ENCODE data around the gene XPR1. TPM values are rescaled to one million over a fixed set of nuclear protein-coding genes. Genes with fewer than 3 reads are reported as not detected.

The XPR1 gene
- total and polyA plus RNA-seq, 7 experiments from 2014 or later = 5.4 to 19.7 (median 15.4) TPM

DNA sequence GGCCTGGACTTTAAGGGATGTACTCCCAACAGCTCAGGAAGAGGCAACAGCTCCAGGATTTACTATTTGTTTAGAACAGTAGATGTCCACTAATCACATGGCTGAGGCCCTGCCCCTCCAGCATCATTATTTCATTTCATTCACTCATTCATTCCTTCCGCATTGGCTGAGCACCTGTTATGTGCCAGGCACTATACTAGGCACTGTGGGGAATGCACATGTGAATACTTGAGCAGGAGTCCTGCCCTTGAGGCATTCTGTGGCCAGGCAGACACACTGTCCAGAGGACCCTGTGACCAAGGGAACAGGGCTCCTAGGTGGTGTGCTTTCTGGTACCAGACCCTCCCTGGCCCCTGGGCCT lies 305.2 kb downstream of the XPR1 start:
- Mint-ChIP-seq H3K27ac (no peak overlapping the region), H3K27me3 (peaks cover 0 to 5% (median 4%) of the 10 kb centered on the region in 5 donors), H3K36me3 (no peaks in the 10 kb centered on the region), H3K9me3 (no peaks in the 10 kb centered on the region), H3K4me3 (no peak overlapping the region), H3K4me1 (peaks cover 0 to 7% (median 2%) of the 10 kb centered on the region in 7 donors)
- Histone ChIP-seq H3K36me3 (ENCODE audit: control insufficient read depth in 2 of 3, insufficient read depth in 3 of 3, low read length in 3 of 3) (no peaks in the 10 kb centered on the region), H3K4me1 (ENCODE audit: control insufficient read depth in 2 of 2, insufficient read depth in 2 of 2, low read length in 2 of 2) (no peaks in the 10 kb centered on the region), H3K4me3 (ENCODE audit: low read length) (no peak overlapping the region), H3K27me3 (ENCODE audit: control insufficient read depth in 2 of 2, insufficient read depth in 2 of 2, low read length in 2 of 2) (no peaks in the 10 kb centered on the region), H3K9me3 (ENCODE audit: control insufficient read depth in 2 of 3, low read length in 3 of 3) (no peaks in the 10 kb centered on the region), H3K27ac (ENCODE audit: low read depth, low read length) (no peak overlapping the region)
- no peak for DNase-seq
- ChIA-PET POLR2A (no interaction called here), CTCF (no interaction called here)
- no peak for ATAC-seq
- intact Hi-C loops (cut with micrococcal nuclease) = no loop called here

DNA sequence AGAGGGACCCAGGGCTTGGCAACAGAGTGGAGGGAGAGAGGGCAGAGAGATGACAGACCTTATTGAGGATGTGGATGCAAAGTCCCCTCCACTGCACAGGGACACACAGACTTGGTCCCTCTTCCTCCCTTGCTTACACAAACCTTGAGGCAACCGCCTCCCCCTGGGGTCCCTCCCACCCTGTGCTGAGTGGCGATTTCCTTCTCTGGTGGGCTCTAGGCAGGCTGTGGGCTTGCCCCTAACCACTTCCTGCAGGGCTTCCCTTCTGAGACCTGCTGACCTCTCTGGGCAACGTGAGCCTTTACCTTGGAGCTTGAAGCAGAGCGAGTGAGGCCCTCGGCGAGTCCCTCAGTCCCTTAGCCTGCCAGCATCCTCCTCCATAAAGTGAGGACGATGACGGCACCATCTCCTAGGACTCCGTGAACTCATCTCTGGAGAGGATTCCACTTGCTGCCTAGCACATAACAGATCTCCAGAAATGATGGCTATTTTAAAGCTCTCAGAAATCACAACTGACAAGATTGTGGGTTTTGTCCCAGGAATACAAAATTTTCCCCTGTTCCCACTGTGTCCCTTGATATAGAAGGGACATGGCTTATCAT lies 305.9 kb downstream of the XPR1 start:
- H3K27ac Mint-ChIP-seq = no peak overlapping the region
- Histone ChIP-seq H3K4me1 (ENCODE audit: control insufficient read depth in 2 of 2, insufficient read depth in 2 of 2, low read length in 2 of 2) (no peaks in the 10 kb centered on the region), H3K9me3 (ENCODE audit: control insufficient read depth in 2 of 3, low read length in 3 of 3) (no peaks in the 10 kb centered on the region), H3K4me3 (ENCODE audit: low read length) (no peak overlapping the region), H3K27me3 (ENCODE audit: control insufficient read depth in 2 of 2, insufficient read depth in 2 of 2, low read length in 2 of 2) (no peaks in the 10 kb centered on the region), H3K27ac (ENCODE audit: low read depth, low read length) (no peak overlapping the region), H3K36me3 (ENCODE audit: control insufficient read depth in 2 of 3, insufficient read depth in 3 of 3, low read length in 3 of 3) (no peaks in the 10 kb centered on the region)
- ATAC-seq = peak; percentile 21
- intact Hi-C loops (cut with micrococcal nuclease) = no loop called here
- H3K36me3 Mint-ChIP-seq = no peaks in the 10 kb centered on the region
- CTCF ChIA-PET = no interaction called here
- peaks cover 0 to 5% (median 4%) of the 10 kb centered on the region in 5 donors for H3K27me3 Mint-ChIP-seq
- no peak overlapping the region for H3K4me3 Mint-ChIP-seq
- no peak for DNase-seq
- POLR2A ChIA-PET = no interaction called here
- H3K4me1 Mint-ChIP-seq = peaks cover 0 to 7% (median 2%) of the 10 kb centered on the region in 7 donors
- H3K9me3 Mint-ChIP-seq = no peaks in the 10 kb centered on the region

DNA sequence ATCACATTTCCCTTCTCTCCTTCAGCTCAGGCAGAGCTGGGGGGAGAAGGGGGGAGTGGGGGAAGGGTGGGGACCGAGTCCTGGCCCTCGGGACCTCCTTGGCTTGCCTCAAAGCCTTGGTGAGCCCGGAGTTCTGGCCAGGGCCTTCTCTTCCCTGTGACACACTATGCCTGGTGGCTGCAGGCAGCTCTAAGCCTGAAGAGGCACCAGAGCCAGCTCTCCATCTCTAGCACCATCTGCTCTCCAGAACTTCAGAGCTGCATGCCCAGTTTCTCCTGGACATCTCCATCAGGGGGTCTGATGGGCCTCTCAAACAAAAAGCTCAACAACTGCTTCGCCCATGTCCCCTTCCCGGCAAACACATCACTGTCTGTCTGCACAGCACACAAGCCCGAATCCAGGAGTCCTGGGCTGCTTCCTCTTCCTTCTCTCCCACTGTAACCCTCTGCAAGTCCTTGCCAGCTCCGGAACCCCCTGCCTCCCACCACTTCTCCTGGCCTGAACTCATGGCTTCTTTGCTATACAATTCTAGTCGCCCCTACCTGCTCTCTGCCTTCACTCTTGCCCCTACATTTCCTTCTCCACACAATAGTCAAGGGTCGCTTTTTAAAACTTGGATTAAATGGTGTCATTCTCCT lies 307.4 kb downstream of the XPR1 start:
- peaks cover 0 to 5% (median 4%) of the 10 kb centered on the region in 5 donors for H3K27me3 Mint-ChIP-seq
- H3K36me3 Mint-ChIP-seq = no peaks in the 10 kb centered on the region

DNA sequence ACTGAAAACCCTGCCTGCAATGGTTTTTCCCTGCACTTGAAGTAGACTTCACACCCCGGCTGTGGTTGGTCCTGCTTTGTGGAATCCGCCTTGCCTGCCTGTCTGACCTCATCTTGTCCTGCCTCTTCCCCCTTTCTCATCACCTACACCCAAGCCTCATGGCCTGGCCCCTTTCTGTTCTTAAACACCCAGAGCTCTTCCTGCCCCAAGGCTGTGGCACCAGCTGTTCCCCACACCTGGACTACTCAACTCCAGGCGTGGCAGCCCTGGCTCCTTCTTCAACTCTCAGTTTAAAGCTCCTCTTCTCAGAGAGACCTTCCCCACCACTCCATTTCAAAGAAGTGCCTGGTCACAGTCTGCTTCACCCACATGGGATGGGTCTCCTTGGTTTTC lies 307.9 kb downstream of the XPR1 start:
- Histone ChIP-seq H3K4me3 (ENCODE audit: low read length) (no peak overlapping the region), H3K4me1 (ENCODE audit: control insufficient read depth in 2 of 2, insufficient read depth in 2 of 2, low read length in 2 of 2) (no peaks in the 10 kb centered on the region), H3K27ac (ENCODE audit: low read depth, low read length) (no peak overlapping the region), H3K27me3 (ENCODE audit: control insufficient read depth in 2 of 2, insufficient read depth in 2 of 2, low read length in 2 of 2) (no peaks in the 10 kb centered on the region), H3K9me3 (ENCODE audit: control insufficient read depth in 2 of 3, low read length in 3 of 3) (no peaks in the 10 kb centered on the region), H3K36me3 (ENCODE audit: control insufficient read depth in 2 of 3, insufficient read depth in 3 of 3, low read length in 3 of 3) (no peaks in the 10 kb centered on the region)
- peak in 1 of 9 donors; percentile 1 for DNase-seq
- no peak overlapping the region for H3K4me3 Mint-ChIP-seq
- intact Hi-C loops (cut with micrococcal nuclease) = no loop called here
- CTCF ChIA-PET = no interaction called here
- H3K36me3 Mint-ChIP-seq = peaks cover 0 to 2% (median 0%) of the 10 kb centered on the region in 5 donors
- peak overlapping the region in 2 of 9 donors; percentile 8 to 56 for H3K27ac Mint-ChIP-seq
- no peaks in the 10 kb centered on the region for H3K9me3 Mint-ChIP-seq
- no peak for ATAC-seq
- POLR2A ChIA-PET = no interaction called here
- H3K4me1 Mint-ChIP-seq = peaks cover 0 to 4% (median under 1%) of the 10 kb centered on the region in 7 donors
- H3K27me3 Mint-ChIP-seq = peaks cover 0 to 5% (median under 1%) of the 10 kb centered on the region in 5 donors

More for the DNA sequence above, 307.4 kb downstream of the XPR1 start:
- no peak overlapping the region for H3K27ac ChIP-seq (ENCODE audit: low read depth, low read length)
- POLR2A ChIA-PET = no interaction called here
- ATAC-seq (no peak), DNase-seq (no peak)
- Mint-ChIP-seq H3K4me3 (no peak overlapping the region), H3K27ac (peak overlapping the region in 1 of 9 donors; percentile 8), H3K4me1 (peaks cover 0 to 7% (median 2%) of the 10 kb centered on the region in 7 donors), H3K9me3 (no peaks in the 10 kb centered on the region)
- no peaks in the 10 kb centered on the region for H3K27me3 ChIP-seq (ENCODE audit: control insufficient read depth in 2 of 2, insufficient read depth in 2 of 2, low read length in 2 of 2)
- no peaks in the 10 kb centered on the region for H3K4me1 ChIP-seq (ENCODE audit: control insufficient read depth in 2 of 2, insufficient read depth in 2 of 2, low read length in 2 of 2)
- no peaks in the 10 kb centered on the region for H3K36me3 ChIP-seq (ENCODE audit: control insufficient read depth in 2 of 3, insufficient read depth in 3 of 3, low read length in 3 of 3)
- no peaks in the 10 kb centered on the region for H3K9me3 ChIP-seq (ENCODE audit: control insufficient read depth in 2 of 3, low read length in 3 of 3)
- intact Hi-C loops (cut with micrococcal nuclease) = no loop called here
- H3K4me3 ChIP-seq (ENCODE audit: low read length) = no peak overlapping the region
- CTCF ChIA-PET = no interaction called here

Other genes starting within 250 kb of the XPR1 start
- 10 to 100 TPM; 44.2 to 75.7 (median 47.3) TPM for gene ACBD6, start 129.4 kb upstream of the XPR1 start, total RNA-seq
- gene ACBD6, start 129.4 kb upstream of the XPR1 start, polyA plus RNA-seq = 10 to 100 TPM; 46.2 to 47.6 TPM
- not detected for gene OVAAL, start 73.1 kb upstream of the XPR1 start, total RNA-seq
- gene OVAAL, start 73.1 kb upstream of the XPR1 start, polyA plus RNA-seq = not detected

All from naive thymus-derived CD4-positive, alpha-beta T cell (primary cell).